Measurements from ENCODE around the gene ABLIM3. TPM values are rescaled to one million over a fixed set of nuclear protein-coding genes. Genes with fewer than 3 reads are reported as not detected.

ABLIM3 gene
- total RNA-seq, 1 donor: 32.8 TPM

DNA sequence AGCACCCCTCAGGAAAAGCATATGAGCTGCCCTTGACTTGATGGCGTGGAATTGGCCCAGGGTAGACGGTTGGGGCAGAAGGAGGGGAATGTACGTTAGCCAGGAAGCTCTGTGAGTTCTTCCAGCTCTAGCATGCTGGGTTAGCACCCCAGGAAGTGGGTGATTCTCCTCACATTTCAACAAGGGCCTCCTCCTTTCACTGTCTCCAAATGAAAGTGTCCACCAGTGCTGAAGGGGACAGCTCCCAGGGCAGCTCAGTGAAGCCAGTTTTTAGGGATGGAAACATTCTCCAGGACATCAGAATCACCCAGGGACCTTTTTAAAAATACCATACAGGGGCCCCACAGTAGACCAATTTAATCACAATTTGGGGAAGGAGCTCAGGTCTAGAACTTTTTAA is 113.2 kb downstream of the ABLIM3 start:
- DNase-seq (ENCODE audit: low read depth): peak; percentile 47
- TF ChIP-seq, protein P1, sequence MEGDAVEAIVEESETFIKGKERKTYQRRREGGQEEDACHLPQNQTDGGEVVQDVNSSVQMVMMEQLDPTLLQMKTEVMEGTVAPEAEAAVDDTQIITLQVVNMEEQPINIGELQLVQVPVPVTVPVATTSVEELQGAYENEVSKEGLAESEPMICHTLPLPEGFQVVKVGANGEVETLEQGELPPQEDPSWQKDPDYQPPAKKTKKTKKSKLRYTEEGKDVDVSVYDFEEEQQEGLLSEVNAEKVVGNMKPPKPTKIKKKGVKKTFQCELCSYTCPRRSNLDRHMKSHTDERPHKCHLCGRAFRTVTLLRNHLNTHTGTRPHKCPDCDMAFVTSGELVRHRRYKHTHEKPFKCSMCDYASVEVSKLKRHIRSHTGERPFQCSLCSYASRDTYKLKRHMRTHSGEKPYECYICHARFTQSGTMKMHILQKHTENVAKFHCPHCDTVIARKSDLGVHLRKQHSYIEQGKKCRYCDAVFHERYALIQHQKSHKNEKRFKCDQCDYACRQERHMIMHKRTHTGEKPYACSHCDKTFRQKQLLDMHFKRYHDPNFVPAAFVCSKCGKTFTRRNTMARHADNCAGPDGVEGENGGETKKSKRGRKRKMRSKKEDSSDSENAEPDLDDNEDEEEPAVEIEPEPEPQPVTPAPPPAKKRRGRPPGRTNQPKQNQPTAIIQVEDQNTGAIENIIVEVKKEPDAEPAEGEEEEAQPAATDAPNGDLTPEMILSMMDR (IDR thresholded peaks at IDR 0.05; ENCODE audit: insufficient read depth, low read depth, low read length): no peak
- H3K4me3 ChIP-seq (ENCODE audit: low read depth, low read length): no peak overlapping the region

DNA sequence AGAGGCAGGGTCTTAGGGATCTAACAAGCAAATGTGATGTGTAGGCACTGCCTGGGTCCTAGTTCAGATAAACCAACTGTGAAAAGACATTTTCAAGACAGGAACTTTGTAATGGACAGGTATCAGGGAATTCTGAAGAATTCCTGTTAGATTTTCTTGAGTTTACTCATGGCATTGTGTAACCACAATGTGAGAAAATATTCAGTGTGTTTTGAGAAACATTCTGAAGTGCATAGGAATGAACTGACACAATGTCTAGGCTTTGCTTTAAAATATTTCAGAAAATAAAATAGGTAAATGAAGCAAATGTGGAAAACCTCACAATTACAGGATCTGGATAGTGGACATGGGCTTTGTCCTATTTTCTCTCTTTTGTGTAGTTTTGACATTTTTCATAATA is 115.2 kb downstream of the ABLIM3 start:
- TF ChIP-seq, protein P1 (IDR thresholded peaks at IDR 0.05; ENCODE audit: insufficient read depth, low read depth, low read length): no peak

DNA sequence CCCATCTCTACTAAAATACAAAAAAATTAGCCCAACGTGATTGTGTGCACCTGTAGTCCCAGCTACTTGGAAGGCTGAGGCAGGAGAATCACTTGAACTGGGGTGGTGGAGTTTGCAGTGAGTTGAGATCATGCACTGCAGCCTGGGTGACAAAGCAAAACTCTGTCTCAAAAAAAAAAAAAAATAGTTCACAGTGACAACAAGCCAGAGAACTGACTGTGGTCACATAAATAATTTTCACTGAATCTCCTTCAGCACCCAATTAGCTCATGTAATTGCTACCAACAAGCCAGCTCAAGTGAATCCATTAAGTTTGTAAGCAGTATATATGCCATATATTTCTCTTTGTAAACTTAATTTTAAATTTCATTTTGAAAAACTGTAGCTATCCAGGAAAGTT is 115.8 kb downstream of the ABLIM3 start:
- no peak for DNase-seq (ENCODE audit: low read depth)
- H3K4me3 ChIP-seq (ENCODE audit: low read depth, low read length): no peak overlapping the region
- TF ChIP-seq, protein P1 (IDR thresholded peaks at IDR 0.05; ENCODE audit: insufficient read depth, low read depth, low read length): no peak

More for the DNA sequence above, 115.2 kb downstream of the ABLIM3 start:
- no peak overlapping the region for H3K4me3 ChIP-seq (ENCODE audit: low read depth, low read length)
- peak; percentile 21 for DNase-seq (ENCODE audit: low read depth)

DNA sequence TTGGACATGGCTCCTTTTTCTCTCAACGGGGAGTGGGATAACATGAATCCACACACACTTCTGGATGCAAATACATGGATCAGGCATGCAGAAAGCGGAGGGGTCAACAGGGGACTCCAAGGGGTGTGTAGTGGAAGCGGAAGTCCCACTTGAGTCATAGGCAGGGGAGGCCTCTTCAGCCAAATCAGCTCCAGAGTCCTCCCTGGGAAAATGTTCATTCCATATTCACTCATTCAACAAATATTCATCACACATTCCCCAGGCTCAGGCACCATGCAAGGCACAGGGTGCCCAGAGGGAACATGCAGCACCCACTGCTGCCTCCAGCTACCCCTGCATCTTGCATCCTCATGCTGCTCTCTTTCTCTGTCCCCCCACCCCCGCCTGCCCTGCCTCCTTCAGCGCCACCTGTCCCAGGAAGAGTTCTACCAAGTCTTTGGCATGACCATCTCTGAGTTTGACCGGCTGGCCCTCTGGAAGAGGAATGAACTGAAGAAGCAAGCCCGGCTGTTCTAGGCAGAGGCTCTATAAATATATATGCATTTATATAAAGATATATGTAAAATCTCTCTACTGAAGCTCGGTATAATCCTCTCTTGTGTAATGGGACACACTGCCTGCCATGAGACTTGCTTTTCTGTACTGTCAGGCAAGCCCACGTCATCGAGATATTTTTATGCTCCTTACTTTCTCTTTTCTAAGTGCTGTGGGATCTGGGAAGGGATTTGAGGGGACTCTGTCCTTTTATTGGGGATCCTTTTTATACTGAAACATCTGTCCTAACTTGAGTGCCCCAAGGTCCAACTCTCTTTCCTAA is 116.8 kb downstream of the ABLIM3 start:
- no peak overlapping the region for H3K4me3 ChIP-seq (ENCODE audit: low read depth, low read length)
- DNase-seq (ENCODE audit: low read depth): peak; percentile 33
- TF ChIP-seq, protein P1 (IDR thresholded peaks at IDR 0.05; ENCODE audit: insufficient read depth, low read depth, low read length): no peak

DNA sequence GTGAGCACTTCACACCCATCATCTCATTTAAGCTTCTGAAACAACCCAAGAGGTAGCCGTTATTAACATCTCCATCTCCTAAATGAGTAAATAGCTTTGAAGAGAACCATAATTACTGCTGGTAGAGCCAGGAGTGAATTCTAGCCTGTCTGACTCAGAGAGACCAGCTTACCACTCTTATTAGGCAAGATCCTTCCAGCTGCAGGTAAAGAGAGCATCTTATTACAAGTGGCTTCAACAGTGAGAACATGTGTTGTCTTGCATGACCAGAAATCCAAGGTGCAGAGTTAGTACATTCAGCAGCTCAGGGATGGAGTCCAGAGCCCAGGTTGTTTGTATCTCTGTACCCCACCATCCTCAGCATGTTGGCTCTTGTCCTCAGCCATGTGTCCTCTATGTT is 119.5 kb downstream of the ABLIM3 start:
- TF ChIP-seq, protein P1 (IDR thresholded peaks at IDR 0.05; ENCODE audit: insufficient read depth, low read depth, low read length): no peak
- no peak for DNase-seq (ENCODE audit: low read depth)
- H3K4me3 ChIP-seq (ENCODE audit: low read depth, low read length): no peak overlapping the region

DNA sequence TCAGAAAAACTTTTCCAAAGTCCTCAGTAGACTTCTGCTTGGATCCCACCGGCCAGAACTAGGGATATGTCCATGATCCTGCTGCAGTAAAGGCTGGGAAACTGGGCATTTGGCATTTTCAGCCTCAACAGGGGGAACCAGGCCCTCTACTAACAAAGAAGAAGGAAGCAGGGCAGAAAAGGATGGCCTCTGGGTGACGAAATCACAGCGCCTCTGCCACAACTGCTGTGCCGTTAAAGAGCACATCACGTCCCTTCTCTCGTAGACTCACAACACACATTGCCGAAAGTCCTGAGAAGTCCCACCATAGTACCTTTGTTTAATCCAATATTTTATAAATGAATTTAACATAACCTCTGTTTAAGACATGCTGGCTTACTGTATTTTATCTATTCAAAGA is 120.0 kb downstream of the ABLIM3 start:
- H3K4me3 ChIP-seq (ENCODE audit: low read depth, low read length): no peak overlapping the region
- TF ChIP-seq, protein P1 (IDR thresholded peaks at IDR 0.05; ENCODE audit: insufficient read depth, low read depth, low read length): no peak
- no peak for DNase-seq (ENCODE audit: low read depth)

Data from fibroblast of villous mesenchyme (primary cell).